Measurements from ENCODE around the gene HMX1. TPM values are rescaled to one million over a fixed set of nuclear protein-coding genes. Genes with fewer than 3 reads are reported as not detected.

The HMX1 gene
- total RNA-seq, 6 experiments from 2014 or later = not detected

- DNase-seq (peak in 1 of 3 donors; percentile 3), ATAC-seq (peak in 1 of 4 donors; percentile 14)
- no peaks in the 10 kb centered on the region for H3K36me3 ChIP-seq
- H3K4me3 ChIP-seq = no peak overlapping the region
- TF ChIP-seq CTCF (IDR thresholded peaks at IDR 0.05) = no peak
- TF ChIP-seq POLR2A (IDR thresholded peaks at IDR 0.05) = no peak
- 20% methylated on average over 1 of the region's 8 CpGs for WGBS (ENCODE audit: insufficient coverage, low coverage, low lambda C conversion rate, missing lambda C conversion rate)
- H3K9me3 ChIP-seq = no peaks in the 10 kb centered on the region
- H3K27me3 ChIP-seq = no peaks in the 10 kb centered on the region
- intact Hi-C loops (cut with DNase I) = no loop called here
- H3K27ac ChIP-seq = no peak overlapping the region
- H3K4me1 ChIP-seq = no peaks in the 10 kb centered on the region
Observed at GRCh38 chr4:8819019-8819418, 52.6 kb downstream of the HMX1 start.

DNA sequence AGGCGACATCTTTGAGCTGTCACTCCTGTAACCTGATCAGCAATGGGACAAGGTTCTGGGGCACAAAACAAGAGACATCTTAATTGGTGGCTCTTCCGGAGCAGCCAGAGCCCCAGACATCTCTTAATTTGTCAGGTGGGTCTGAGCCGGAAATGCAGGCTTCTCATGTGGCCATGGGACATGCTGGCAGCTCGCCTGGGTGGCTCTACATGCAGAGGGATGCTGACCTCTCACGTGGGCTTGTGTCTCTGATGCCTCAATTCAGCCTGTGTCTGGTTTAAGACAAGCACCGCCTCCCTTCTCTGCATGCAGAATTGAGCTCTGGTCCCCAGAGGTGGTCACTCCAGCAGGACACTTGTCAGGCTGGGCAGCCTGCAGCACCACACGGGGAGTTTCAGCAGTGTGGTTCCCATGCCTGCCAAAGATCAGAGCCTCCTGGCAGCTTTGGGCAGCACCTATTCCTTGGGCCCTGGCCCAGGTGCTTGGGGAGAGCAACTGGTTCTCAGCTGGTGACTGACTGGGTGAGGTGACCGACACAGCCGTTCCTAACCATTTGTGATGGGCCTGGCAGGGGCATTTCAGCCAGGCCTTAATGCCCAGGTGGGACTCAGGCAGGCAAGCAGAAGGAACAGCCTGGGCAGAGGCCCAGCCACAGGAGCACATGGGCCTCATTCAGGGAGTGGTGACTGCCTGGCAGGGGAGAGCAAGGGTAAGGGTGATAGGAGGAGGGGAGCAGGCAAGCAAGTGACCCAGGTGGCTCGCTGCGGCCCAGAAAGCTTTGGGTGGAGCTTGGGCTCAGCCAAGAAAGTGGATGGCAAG is 53.4 kb downstream of the HMX1 start:
- peak in 1 of 4 donors; percentile 11 for ATAC-seq
- 50% methylated on average over 1 of the region's 11 CpGs for WGBS (ENCODE audit: insufficient coverage, low coverage, low lambda C conversion rate, missing lambda C conversion rate)
- Histone ChIP-seq H3K27ac (no peak overlapping the region), H3K36me3 (no peaks in the 10 kb centered on the region), H3K4me3 (no peak overlapping the region), H3K27me3 (no peaks in the 10 kb centered on the region), H3K9me3 (no peaks in the 10 kb centered on the region), H3K4me1 (no peaks in the 10 kb centered on the region)
- TF ChIP-seq POLR2A (IDR thresholded peaks at IDR 0.05) = no peak
- no peak for TF ChIP-seq CTCF (IDR thresholded peaks at IDR 0.05)
- DNase-seq = peak; percentile 11 to 40 (median 37)
- intact Hi-C loops (cut with DNase I) = no loop called here

GRCh38 chr4:8817813-8818062 is 53.9 kb downstream of the HMX1 start:
- Histone ChIP-seq H3K36me3 (no peaks in the 10 kb centered on the region), H3K27ac (no peak overlapping the region), H3K27me3 (no peaks in the 10 kb centered on the region), H3K4me1 (no peaks in the 10 kb centered on the region), H3K9me3 (no peaks in the 10 kb centered on the region), H3K4me3 (no peak overlapping the region)
- DNase-seq (peak in 2 of 3 donors; percentile 38 to 44), ATAC-seq (peak in 1 of 4 donors; percentile 20)
- intact Hi-C loops (cut with DNase I) = no loop called here
- WGBS (ENCODE audit: insufficient coverage, low coverage, low lambda C conversion rate, missing lambda C conversion rate) = 17% methylated on average over 2 of the region's 5 CpGs
- TF ChIP-seq CTCF (IDR thresholded peaks at IDR 0.05) = no peak
- TF ChIP-seq POLR2A (IDR thresholded peaks at IDR 0.05) = no peak

DNA sequence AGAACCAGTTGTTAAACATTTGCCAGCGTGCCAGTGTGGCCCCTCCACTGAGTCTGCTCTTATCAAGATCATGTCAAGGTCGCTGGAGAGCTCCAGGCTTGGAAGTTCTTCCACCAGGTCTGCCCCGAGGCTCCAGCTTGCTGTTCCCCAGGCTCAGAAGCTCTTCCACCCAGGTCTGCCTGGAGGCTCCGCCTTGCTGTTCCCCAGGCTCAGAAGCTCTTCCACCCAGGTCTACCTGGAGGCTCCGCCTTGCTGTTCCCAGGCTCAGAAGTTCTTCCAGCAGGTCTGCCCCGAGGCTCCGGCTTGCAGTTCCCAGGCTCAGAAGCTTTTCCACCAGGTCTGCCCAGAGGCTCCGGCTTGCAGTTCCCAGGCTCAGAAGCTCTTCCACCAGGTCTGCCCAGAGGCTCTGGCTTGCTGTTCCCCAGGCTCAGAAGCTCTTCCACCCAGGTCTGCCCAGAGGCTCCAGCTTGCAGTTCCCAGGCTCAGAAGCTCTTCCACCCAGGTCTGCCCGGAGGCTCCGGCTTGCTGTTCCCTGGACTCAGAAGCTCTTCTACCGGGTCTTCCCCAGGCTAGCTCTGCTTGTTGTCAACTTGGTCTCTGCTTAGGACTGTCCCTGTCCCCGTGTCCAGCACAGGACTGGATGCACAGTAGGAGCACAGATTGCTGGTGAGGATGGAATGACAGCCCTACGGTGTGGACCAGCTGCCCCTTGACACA is 54.4 kb downstream of the HMX1 start:
- no peak overlapping the region for H3K27ac ChIP-seq
- H3K36me3 ChIP-seq = no peaks in the 10 kb centered on the region
- H3K9me3 ChIP-seq = no peaks in the 10 kb centered on the region
- H3K27me3 ChIP-seq = no peaks in the 10 kb centered on the region
- peak; percentile 3 to 21 (median 18) for DNase-seq
- 13% methylated on average over 4 of the region's 13 CpGs for WGBS (ENCODE audit: insufficient coverage, low coverage, low lambda C conversion rate, missing lambda C conversion rate)
- no peak overlapping the region for H3K4me3 ChIP-seq
- intact Hi-C loops (cut with DNase I) = no loop called here
- ATAC-seq = no peak
- no peaks in the 10 kb centered on the region for H3K4me1 ChIP-seq
- TF ChIP-seq CTCF (IDR thresholded peaks at IDR 0.05) = no peak
- TF ChIP-seq POLR2A (IDR thresholded peaks at IDR 0.05) = no peak
